GM18526 (cell line): ENCODE results near the gene CRADD.

Experiments
- POLR2A ChIP-seq: IDR thresholded peaks from 3 replicates; pipeline ENCODE4 v1.6.1; 2011; ENCODE audit not compliant: insufficient read length; ENCODE audit errors: extremely low read depth

CRADD gene

GRCh38 chr12:93751864-93752610, 74.9 kb downstream of the CRADD start:
- no peak for TF ChIP-seq POLR2A

GRCh38 chr12:93753285-93753684, 76.1 kb downstream of the CRADD start:
- no peak for TF ChIP-seq POLR2A

- no peak for TF ChIP-seq POLR2A
Observed at GRCh38 chr12:93753838-93754429, 76.8 kb downstream of the CRADD start.

- TF ChIP-seq POLR2A = no peak
Observed at GRCh38 chr12:93756288-93756687, 79.1 kb downstream of the CRADD start.

- no peak for TF ChIP-seq POLR2A
Observed at GRCh38 chr12:93757792-93758694, 80.9 kb downstream of the CRADD start.

- no peak for TF ChIP-seq POLR2A
Observed at GRCh38 chr12:93758801-93759373, 81.7 kb downstream of the CRADD start.

GRCh38 chr12:93759512-93760081, 82.4 kb downstream of the CRADD start:
- no peak for TF ChIP-seq POLR2A

GRCh38 chr12:93760275-93760875, 83.2 kb downstream of the CRADD start:
- TF ChIP-seq POLR2A = no peak

- no peak for TF ChIP-seq POLR2A
Observed at GRCh38 chr12:93762059-93762719, 85.0 kb downstream of the CRADD start.

GRCh38 chr12:93762912-93763553, 85.9 kb downstream of the CRADD start:
- no peak for TF ChIP-seq POLR2A

GRCh38 chr12:93763746-93764147, 86.6 kb downstream of the CRADD start:
- TF ChIP-seq POLR2A = no peak

- TF ChIP-seq POLR2A = no peak
Observed at GRCh38 chr12:93766371-93766770, 89.2 kb downstream of the CRADD start.

GRCh38 chr12:93766796-93767523, 89.8 kb downstream of the CRADD start:
- TF ChIP-seq POLR2A = no peak
